DOHH2 (cell line): ENCODE results near the gene NOTCH4.

ENCODE experiments used
- EZH2phosphoT487 ChIP-seq: fragments of 200-600 bp; sonication (generic); IDR thresholded peaks from 2 replicates; pipeline ENCODE4 v1.6.1; 2017; ENCODE audit warnings: borderline replicate concordance, mild to moderate bottlenecking, antibody characterized with exemption, low read length, moderate library complexity, mixed read lengths
- TF ChIP-seq, protein P1 (sequence below): fragments of 200-600 bp; sonication (generic); IDR thresholded peaks from one replicate; pipeline ENCODE4 v1.5.1; 2014; ENCODE audit warnings: antibody characterized with exemption, mild to moderate bottlenecking, low read depth, low read length; ENCODE audit not compliant: poor library complexity, severe bottlenecking

DNA sequence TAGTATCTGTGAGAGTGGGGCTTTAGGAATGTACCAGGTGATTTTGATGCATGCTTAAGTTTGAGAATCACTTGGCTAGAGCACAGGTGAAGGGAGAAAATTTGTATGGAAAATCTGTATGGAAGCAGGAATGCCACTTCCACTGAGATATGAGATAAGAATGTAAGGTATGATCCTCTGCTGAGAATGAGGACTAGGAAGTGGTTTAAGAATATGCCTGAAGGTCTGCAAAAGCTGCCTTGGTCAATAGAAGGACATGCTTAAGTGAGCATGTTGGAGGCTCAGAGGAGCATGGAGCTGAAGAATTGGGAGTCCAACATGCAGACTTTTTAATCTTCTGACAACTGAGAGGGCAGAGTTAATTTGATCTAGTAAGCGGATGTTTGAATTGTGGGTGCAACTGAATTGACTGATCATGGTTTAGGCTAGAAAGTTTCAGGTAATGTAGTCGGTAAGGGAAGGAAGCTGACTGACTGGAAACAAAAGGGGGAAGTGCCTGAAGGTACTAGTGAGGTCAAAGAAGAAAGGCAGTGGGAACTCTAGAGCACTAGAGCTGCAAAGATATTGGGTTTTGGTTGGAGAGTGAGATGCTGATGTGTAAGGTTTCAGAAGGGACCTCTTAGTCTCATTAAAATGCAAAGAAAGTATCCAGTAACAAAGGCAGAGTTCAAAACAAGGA, 28.6 kb upstream of the NOTCH4 start:
- TF ChIP-seq, protein P1, sequence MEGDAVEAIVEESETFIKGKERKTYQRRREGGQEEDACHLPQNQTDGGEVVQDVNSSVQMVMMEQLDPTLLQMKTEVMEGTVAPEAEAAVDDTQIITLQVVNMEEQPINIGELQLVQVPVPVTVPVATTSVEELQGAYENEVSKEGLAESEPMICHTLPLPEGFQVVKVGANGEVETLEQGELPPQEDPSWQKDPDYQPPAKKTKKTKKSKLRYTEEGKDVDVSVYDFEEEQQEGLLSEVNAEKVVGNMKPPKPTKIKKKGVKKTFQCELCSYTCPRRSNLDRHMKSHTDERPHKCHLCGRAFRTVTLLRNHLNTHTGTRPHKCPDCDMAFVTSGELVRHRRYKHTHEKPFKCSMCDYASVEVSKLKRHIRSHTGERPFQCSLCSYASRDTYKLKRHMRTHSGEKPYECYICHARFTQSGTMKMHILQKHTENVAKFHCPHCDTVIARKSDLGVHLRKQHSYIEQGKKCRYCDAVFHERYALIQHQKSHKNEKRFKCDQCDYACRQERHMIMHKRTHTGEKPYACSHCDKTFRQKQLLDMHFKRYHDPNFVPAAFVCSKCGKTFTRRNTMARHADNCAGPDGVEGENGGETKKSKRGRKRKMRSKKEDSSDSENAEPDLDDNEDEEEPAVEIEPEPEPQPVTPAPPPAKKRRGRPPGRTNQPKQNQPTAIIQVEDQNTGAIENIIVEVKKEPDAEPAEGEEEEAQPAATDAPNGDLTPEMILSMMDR = no peak
- no peak for TF ChIP-seq EZH2phosphoT487
